NAMALWA (cell line): ENCODE measurements around the gene MAT2A.
A peak's percentile ranks its signal among the peaks of the same experiment; 100 is the strongest.
"Not testable (repeated sequence)": the region's sequence is repeated elsewhere in the genome, so short reads cannot be mapped to it uniquely, and the experiment has no call there.

Experiments used
- DNase-seq: peaks from one replicate; pipeline ENCODE4 v3.0.0-alpha.2; 2015; ENCODE audit warnings: low spot score

The MAT2A gene

DNA sequence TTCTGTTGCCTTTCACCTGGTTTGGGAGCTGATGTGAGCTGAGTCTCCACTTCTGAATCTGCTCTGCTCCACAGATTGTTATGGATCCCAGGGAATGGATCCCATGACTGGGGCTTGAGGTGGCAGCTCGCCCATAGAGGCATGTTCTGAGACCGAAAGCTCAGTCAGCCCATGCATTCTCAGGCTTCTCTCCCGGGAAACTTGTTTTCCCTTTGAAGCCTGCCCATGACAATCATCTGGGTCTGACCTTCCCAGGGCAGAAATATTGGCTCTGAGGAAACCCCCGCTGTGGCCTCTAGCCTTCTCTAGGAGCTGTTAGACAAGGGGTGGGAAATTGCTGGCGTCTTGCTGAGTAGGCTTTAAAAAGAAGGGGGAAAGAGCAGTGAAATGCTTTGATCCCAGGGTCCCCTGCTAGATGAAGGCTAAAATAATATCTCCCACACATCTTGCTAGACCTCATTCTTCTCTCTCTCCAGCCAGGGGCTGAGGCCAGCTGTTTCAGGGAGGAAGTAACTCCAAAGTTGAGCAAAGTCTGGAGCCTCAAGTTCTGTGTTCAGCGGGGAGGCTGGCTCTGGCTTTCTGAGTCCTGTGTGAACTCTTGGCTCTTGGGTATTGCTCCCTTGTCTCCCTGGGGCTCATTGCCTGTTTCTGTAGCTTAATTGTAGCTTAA lies 40.4 kb downstream of the MAT2A start:
- peak; percentile 43 for DNase-seq

DNA sequence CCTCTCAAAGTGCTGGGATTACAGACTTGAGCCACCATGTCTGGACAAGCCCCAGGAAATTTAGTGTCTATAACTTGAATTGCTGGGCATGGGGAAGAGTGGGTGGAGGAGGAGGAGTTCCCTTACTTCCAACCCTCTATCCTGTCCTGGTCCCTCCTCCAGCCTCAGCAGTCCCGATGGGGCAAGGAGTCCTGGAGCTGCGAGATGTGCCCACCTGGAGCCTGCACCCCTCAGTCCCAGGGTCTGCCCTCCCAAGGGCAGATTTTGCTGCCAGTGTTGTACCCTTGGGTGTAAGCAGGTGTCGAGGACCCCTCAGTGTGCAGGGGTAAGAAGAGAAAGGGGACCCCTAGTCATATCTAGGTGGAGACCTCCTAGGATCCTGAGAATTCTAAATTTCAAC lies 41.2 kb downstream of the MAT2A start:
- DNase-seq, result no peak

GRCh38 chr2:85582492-85582891 lies 43.5 kb downstream of the MAT2A start:
- DNase-seq, result no peak

GRCh38 chr2:85583667-85584353 lies 44.8 kb downstream of the MAT2A start:
- no peak for DNase-seq

DNA sequence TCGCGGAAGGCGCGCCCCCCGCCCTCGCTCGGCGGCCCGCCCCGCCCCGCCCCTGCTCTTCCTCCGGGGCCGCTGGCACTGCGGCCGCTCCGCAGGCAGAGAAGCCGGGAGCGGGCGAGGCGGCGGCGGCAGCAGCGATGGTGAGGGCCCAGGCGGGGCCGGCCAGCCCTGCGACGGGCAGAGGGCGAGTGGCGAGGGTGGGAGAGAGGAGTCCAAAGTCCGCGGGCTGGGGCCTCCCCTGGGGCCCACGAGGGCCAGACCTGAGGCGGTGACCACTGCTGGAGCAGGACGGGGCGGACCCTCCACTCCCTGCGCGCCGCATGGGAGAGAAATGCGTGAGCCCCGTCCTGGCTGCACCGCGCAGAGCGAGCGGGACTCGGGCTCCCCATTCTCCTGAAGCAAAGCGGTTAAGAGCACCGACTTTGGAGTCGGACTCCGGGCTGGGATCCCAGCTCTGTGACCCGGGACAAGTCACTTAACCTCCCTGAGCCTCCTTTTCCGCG lies 45.4 kb downstream of the MAT2A start, which contains the start of gene VAMP5:
Gene VAMP5 (plus strand): TSS at position 78 of the 503 bp plus-strand sequence. CDS start 60 bp downstream, at position 138.
- no peak for DNase-seq

GRCh38 chr2:85584857-85585780 lies 46.2 kb downstream of the MAT2A start:
- no peak for DNase-seq

GRCh38 chr2:85585781-85586105 lies 46.8 kb downstream of the MAT2A start:
- no peak for DNase-seq

- no peak for DNase-seq
These were observed 49.3 kb downstream of the MAT2A start for GRCh38 chr2:85588236-85588635.

DNA sequence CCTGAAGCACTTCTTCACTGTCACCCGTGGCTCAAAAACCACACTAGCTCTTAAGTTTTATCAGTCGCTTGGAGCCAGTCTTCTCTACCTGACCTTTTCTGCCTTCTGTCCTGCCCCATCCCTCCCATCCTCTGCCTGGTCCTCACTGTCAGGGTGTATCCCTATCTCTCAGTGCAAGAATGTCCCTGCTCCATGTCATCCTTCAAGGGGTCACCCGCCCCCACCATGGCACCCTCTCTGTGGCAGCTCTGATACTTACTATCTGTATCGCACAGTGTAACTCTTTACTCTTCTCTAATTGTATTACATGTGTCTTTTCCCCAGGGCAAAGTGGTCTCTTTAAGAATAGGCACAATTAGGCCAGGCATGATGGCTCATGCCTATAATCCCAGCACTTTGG lies 49.7 kb downstream of the MAT2A start:
- no peak for DNase-seq

- DNase-seq, result no peak
These were observed 50.2 kb downstream of the MAT2A start for GRCh38 chr2:85589181-85589580.

DNA sequence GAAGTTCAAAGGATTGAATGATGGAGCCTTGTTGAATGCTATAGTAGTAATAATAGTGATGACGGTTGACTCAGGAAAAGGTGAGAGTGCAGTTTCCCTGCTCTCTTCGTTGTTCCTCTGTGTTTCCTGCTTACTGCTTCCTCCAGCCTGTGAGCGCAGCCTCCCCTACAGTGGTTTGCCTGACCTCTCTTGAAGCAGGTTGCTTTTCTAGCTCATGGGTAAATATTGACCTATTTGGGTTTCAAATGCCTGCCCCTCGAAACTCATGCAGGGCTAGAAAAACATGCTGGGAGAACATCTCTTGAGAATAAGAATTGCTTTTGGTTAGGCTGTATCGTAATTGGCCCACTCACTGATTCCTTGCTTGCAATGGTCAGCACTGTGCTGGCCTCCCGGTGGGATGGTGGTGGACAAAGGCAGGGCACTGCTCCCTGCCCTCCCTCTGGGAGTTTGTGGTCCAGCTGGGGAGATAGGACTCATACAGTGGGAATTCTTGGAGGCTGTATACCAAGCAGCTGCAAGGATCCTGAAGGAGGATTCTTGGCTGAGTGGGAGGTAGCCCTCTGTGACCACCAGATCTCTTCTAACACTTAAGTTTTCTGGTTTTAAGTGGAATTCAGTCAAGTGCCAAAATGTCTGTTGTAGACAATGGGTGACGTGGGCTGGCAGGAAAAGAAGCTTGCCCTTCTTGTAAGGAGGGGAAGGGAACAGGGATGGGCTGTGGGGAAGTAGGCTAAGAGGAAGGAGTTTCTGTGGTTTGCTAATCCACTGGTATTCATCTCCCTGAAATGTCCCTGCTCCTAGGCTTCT lies 51.2 kb downstream of the MAT2A start:
- DNase-seq, result no peak

GRCh38 chr2:85590950-85591349 lies 52.0 kb downstream of the MAT2A start:
- no peak for DNase-seq

- no peak for DNase-seq
These were observed 52.6 kb downstream of the MAT2A start for GRCh38 chr2:85591563-85591962.

- not testable (repeated sequence) for DNase-seq
These were observed 53.3 kb downstream of the MAT2A start for GRCh38 chr2:85592299-85592698.

DNA sequence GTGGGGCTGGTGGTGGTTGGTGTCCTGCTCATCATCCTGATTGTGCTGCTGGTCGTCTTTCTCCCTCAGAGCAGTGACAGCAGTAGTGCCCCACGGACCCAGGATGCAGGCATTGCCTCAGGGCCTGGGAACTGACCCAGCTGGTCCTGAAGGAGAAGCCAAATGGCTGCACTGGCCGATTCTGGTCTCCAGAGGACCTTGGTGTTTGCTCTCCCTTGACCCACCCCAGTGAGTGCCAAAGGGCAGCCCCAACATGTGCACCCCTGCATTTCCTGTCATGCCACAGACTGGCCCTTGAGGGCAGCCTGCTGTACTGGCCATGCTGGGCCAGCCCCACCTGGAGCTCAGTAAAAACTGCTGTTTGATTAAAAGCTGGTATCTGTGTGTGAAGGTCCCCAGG lies 54.1 kb downstream of the MAT2A start:
- no peak for DNase-seq
